Esophagus muscularis mucosa (tissue), 3 donors: ENCODE measurements around the gene RPS6KA5.

ENCODE experiments used
- CTCF ChIP-seq, 3 experiments: fragments of 200-600 bp in 2 of 3; fragments of 450-650 bp in 1 of 3; sonication (generic) in 2 of 3; IDR thresholded peaks; one replicate each; pipeline ENCODE4 v1.5.1; 2017 to 2019; ENCODE audit warnings: antibody characterized with exemption in 3 of 3, mild to moderate bottlenecking in 2 of 3, moderate library complexity in 1 of 3
- POLR2A ChIP-seq: fragments of 450-650 bp; IDR thresholded peaks from one replicate; pipeline ENCODE4 v1.6.1; 2017; ENCODE audit warnings: antibody characterized with exemption, moderate library complexity, mild to moderate bottlenecking, low read depth
- POLR2AphosphoS5 ChIP-seq, 2 donors: sonication (generic); formaldehyde crosslinking; IDR thresholded peaks; one replicate each; pipeline ENCODE4 v1.6.1; 2017; ENCODE audit warnings: antibody characterized with exemption in 2 of 2

- no peak for TF ChIP-seq CTCF (IDR thresholded peaks at IDR 0.05)
- TF ChIP-seq POLR2A, result no peak
- TF ChIP-seq POLR2AphosphoS5 (IDR thresholded peaks at IDR 0.05), result no peak
These were observed 123.5 kb downstream of the RPS6KA5 start for GRCh38 chr14:90936757-90937440.
